Measurements from ENCODE around the gene ABCG8. TPM values are rescaled to one million over a fixed set of nuclear protein-coding genes. Genes with fewer than 3 reads are reported as not detected.

ABCG8 gene
- total RNA-seq, 1 experiment from 2014 or later, result not detected

- no peak for DNase-seq (ENCODE audit: low read depth)
Measured at GRCh38 chr2:43826305-43827250, 12.2 kb upstream of the ABCG8 start.

GRCh38 chr2:43831543-43832294 lies 7.1 kb upstream of the ABCG8 start:
- DNase-seq (ENCODE audit: low read depth), result no peak

GRCh38 chr2:43832457-43832856 lies 6.3 kb upstream of the ABCG8 start:
- peak; percentile 24 for DNase-seq (ENCODE audit: low read depth)

GRCh38 chr2:43837033-43837432 lies 1.7 kb upstream of the ABCG8 start:
- no peak for DNase-seq (ENCODE audit: low read depth)

GRCh38 chr2:43837831-43838559 lies 776 bp upstream of the ABCG8 start:
- no peak for DNase-seq (ENCODE audit: low read depth)

GRCh38 chr2:43839776-43840564 lies 1.2 kb downstream of the ABCG8 start:
- no peak for DNase-seq (ENCODE audit: low read depth)

GRCh38 chr2:43840965-43841364 lies 2.2 kb downstream of the ABCG8 start:
- DNase-seq (ENCODE audit: low read depth), result peak; percentile 16

- no peak for DNase-seq (ENCODE audit: low read depth)
Measured at GRCh38 chr2:43841949-43842865, 3.4 kb downstream of the ABCG8 start.

GRCh38 chr2:43842866-43843226 lies 4.1 kb downstream of the ABCG8 start:
- no peak for DNase-seq (ENCODE audit: low read depth)

GRCh38 chr2:43845181-43845580 lies 6.4 kb downstream of the ABCG8 start:
- no peak for DNase-seq (ENCODE audit: low read depth)

- no peak for DNase-seq (ENCODE audit: low read depth)
Measured at GRCh38 chr2:43846140-43846793, 7.5 kb downstream of the ABCG8 start.

- DNase-seq (ENCODE audit: low read depth), result peak; percentile 55
Measured at GRCh38 chr2:43848214-43848613, 9.4 kb downstream of the ABCG8 start.

GRCh38 chr2:43851011-43851980 lies 12.5 kb downstream of the ABCG8 start:
- no peak for DNase-seq (ENCODE audit: low read depth)

- DNase-seq (ENCODE audit: low read depth), result no peak
Measured at GRCh38 chr2:43852196-43852730, 13.5 kb downstream of the ABCG8 start.

- no peak for DNase-seq (ENCODE audit: low read depth)
Measured at GRCh38 chr2:43853141-43854081, 14.6 kb downstream of the ABCG8 start.

- no peak for DNase-seq (ENCODE audit: low read depth)
Measured at GRCh38 chr2:43854671-43855070, 15.9 kb downstream of the ABCG8 start.

GRCh38 chr2:43855292-43855691 lies 16.5 kb downstream of the ABCG8 start:
- no peak for DNase-seq (ENCODE audit: low read depth)
